Measurements from ENCODE around the gene TOX2. TPM values are rescaled to one million over a fixed set of nuclear protein-coding genes. Genes with fewer than 3 reads are reported as not detected.
A peak's percentile ranks its signal among the peaks of the same experiment; 100 is the strongest.

Gene TOX2
- total RNA-seq, 6 experiments from 2014 or later, result 1.5 to 5.0 (median 2.2) TPM

- intact Hi-C loops (cut with DNase I), result loop anchor here in 1 of 2 donors (5.0 kb wide), 1 partner anchor 311 kb away; no protein-coding TSS in a partner anchor
- TF ChIP-seq POLR2A (IDR thresholded peaks at IDR 0.05) (no peak), CTCF (IDR thresholded peaks at IDR 0.05) (no peak)
These were observed 153.9 kb downstream of the TOX2 start for GRCh38 chr20:44068316-44069201.

GRCh38 chr20:44069203-44070011 lies 154.8 kb downstream of the TOX2 start:
- 59% methylated on average over 21 of the region's 26 CpGs for WGBS (ENCODE audit: insufficient coverage, low coverage, low lambda C conversion rate, missing lambda C conversion rate)
- Histone ChIP-seq H3K4me1 (no peaks in the 10 kb centered on the region), H3K9me3 (no peaks in the 10 kb centered on the region), H3K27ac (peak overlapping the region in 2 of 3 donors; percentile 24 to 47), H3K4me3 (no peak overlapping the region), H3K36me3 (no peaks in the 10 kb centered on the region), H3K27me3 (no peaks in the 10 kb centered on the region)
- TF ChIP-seq POLR2A (IDR thresholded peaks at IDR 0.05) (no peak), CTCF (IDR thresholded peaks at IDR 0.05) (no peak)
- intact Hi-C loops (cut with DNase I), result loop anchor here in 1 of 2 donors (5.0 kb wide), 1 partner anchor 312 kb away; no protein-coding TSS in a partner anchor
- DNase-seq (peak in 2 of 3 donors; percentile 55 to 66), ATAC-seq (peak in 3 of 4 donors; percentile 32 to 35 (median 33))

More at GRCh38 chr20:44068316-44069201, 153.9 kb downstream of the TOX2 start:
- peak in 2 of 4 donors; percentile 20 for ATAC-seq
- Histone ChIP-seq H3K27me3 (no peaks in the 10 kb centered on the region), H3K36me3 (no peaks in the 10 kb centered on the region), H3K4me3 (no peak overlapping the region), H3K9me3 (no peaks in the 10 kb centered on the region), H3K27ac (peak overlapping the region in 1 of 3 donors; percentile 16), H3K4me1 (no peaks in the 10 kb centered on the region)
- DNase-seq, result peak in 2 of 3 donors; percentile 54 to 64
- 60% methylated on average over 7 of the region's 30 CpGs for WGBS (ENCODE audit: insufficient coverage, low coverage, low lambda C conversion rate, missing lambda C conversion rate)

GRCh38 chr20:44070139-44070900 lies 155.7 kb downstream of the TOX2 start:
- Histone ChIP-seq H3K27ac (no peak overlapping the region), H3K27me3 (no peaks in the 10 kb centered on the region), H3K9me3 (no peaks in the 10 kb centered on the region), H3K36me3 (no peaks in the 10 kb centered on the region), H3K4me1 (no peaks in the 10 kb centered on the region), H3K4me3 (no peak overlapping the region)
- no peak for TF ChIP-seq CTCF (IDR thresholded peaks at IDR 0.05)
- no peak for TF ChIP-seq POLR2A (IDR thresholded peaks at IDR 0.05)
- ATAC-seq, result no peak
- intact Hi-C loops (cut with DNase I), result no loop called here
- WGBS (ENCODE audit: insufficient coverage, low coverage, low lambda C conversion rate, missing lambda C conversion rate), result 56% methylated on average over 7 of the region's 17 CpGs
- peak in 1 of 3 donors; percentile 37 for DNase-seq

- Histone ChIP-seq H3K27ac (no peak overlapping the region), H3K4me3 (no peak overlapping the region), H3K9me3 (no peaks in the 10 kb centered on the region), H3K27me3 (no peaks in the 10 kb centered on the region), H3K4me1 (no peaks in the 10 kb centered on the region), H3K36me3 (no peaks in the 10 kb centered on the region)
- TF ChIP-seq POLR2A (IDR thresholded peaks at IDR 0.05), result no peak
- no peak for TF ChIP-seq CTCF (IDR thresholded peaks at IDR 0.05)
- intact Hi-C loops (cut with DNase I), result no loop called here
- 79% methylated on average over 5 of the region's 10 CpGs for WGBS (ENCODE audit: insufficient coverage, low coverage, low lambda C conversion rate, missing lambda C conversion rate)
- DNase-seq, result no peak
- no peak for ATAC-seq
These were observed 156.4 kb downstream of the TOX2 start for GRCh38 chr20:44071057-44071456.
